SU-DHL-6 (cell line): ENCODE measurements around the gene OS9.

Source experiments
- H2AFZ ChIP-seq: fragments of 200-600 bp; sonication (generic); 2 replicates; pipeline ENCODE4 v1.6.1; 2014; ENCODE audit warnings: low read depth, mild to moderate bottlenecking, moderate library complexity, mixed read lengths, antibody characterized with exemption, low read length; ENCODE audit not compliant: severe bottlenecking
- H3F3A ChIP-seq: fragments of 200-600 bp; shearing (Covaris generic); 2 replicates; pipeline ENCODE4 v1.6.0; 2016; ENCODE audit warnings: antibody characterized with exemption, mild to moderate bottlenecking; ENCODE audit not compliant: insufficient read depth
- H3K27ac ChIP-seq: fragments of 200-600 bp; sonication (generic); 2 replicates; pipeline ENCODE4 v1.5.1; 2016; ENCODE audit warnings: low read depth, mild to moderate bottlenecking, low read length, moderate library complexity, mixed read lengths
- H3K27me3 ChIP-seq: fragments of 200-600 bp; sonication (generic), shearing (Covaris generic); 2 replicates; pipeline ENCODE4 v1.6.0; 2014; ENCODE audit warnings: mild to moderate bottlenecking, low read length
- H3K36me3 ChIP-seq: fragments of 200-600 bp; sonication (generic); 2 replicates; pipeline ENCODE4 v1.6.1; 2014; ENCODE audit warnings: mild to moderate bottlenecking, low read length, mixed read lengths
- H3K4me2 ChIP-seq: fragments of 300-600, 200-600 bp; shearing (Covaris generic), sonication (generic); 2 replicates; pipeline ENCODE4 v1.6.0; 2014; ENCODE audit warnings: low read length, low read depth, mild to moderate bottlenecking; ENCODE audit not compliant: poor library complexity, severe bottlenecking
- H3K4me3 ChIP-seq: fragments of 200-600 bp; sonication (generic); 2 replicates; pipeline ENCODE4 v1.5.1; 2014; ENCODE audit warnings: antibody characterized with exemption, low read length, mild to moderate bottlenecking, mixed read lengths; ENCODE audit not compliant: insufficient read depth, poor library complexity, severe bottlenecking
- H3K79me2 ChIP-seq: fragments of 200-600 bp; sonication (generic); 2 replicates; pipeline ENCODE4 v1.6.1; 2014; ENCODE audit warnings: mild to moderate bottlenecking, low read length, moderate library complexity; ENCODE audit not compliant: insufficient read depth
- H3K9ac ChIP-seq: fragments of 200-600 bp; sonication (generic); 2 replicates; pipeline ENCODE4 v1.7.0; 2014; ENCODE audit warnings: mild to moderate bottlenecking, low read length
- H3K9me2 ChIP-seq: fragments of 200-600 bp; sonication (generic); replicated peaks from 2 replicates; pipeline ENCODE4 v1.6.1; 2014; ENCODE audit warnings: low read length; ENCODE audit not compliant: insufficient read depth
- H3K9me3 ChIP-seq: fragments of 200-600 bp; sonication (generic); 2 replicates; pipeline ENCODE4 v1.6.1; 2014; ENCODE audit warnings: low read length, mixed read lengths; ENCODE audit not compliant: insufficient read depth
- H4K20me1 ChIP-seq: fragments of 200-600 bp; sonication (generic); 2 replicates; pipeline ENCODE4 v1.6.1; 2014; ENCODE audit warnings: low read depth, mild to moderate bottlenecking, antibody characterized with exemption, low read length, moderate library complexity, mixed read lengths
- CTCF ChIP-seq: fragments of 200-600 bp; sonication (generic); IDR thresholded peaks from one replicate; pipeline ENCODE4 v1.5.1; 2017; ENCODE audit warnings: antibody characterized with exemption, mild to moderate bottlenecking, low read length, moderate library complexity; ENCODE audit not compliant: insufficient read depth, poor library complexity, severe bottlenecking
- EZH2phosphoT487 ChIP-seq: fragments of 200-600 bp; sonication (generic), shearing (Covaris generic); conservative IDR thresholded peaks from 2 replicates; pipeline ENCODE4 v1.6.1; 2018; ENCODE audit warnings: mild to moderate bottlenecking, antibody characterized with exemption, low read length, moderate library complexity, mixed read lengths

The OS9 gene

GRCh38 chr12:57698414-57698813 lies 4.5 kb downstream of the OS9 start:
- Histone ChIP-seq H3F3A (no peaks in the 10 kb centered on the region), H2AFZ (no peak overlapping the region), H3K36me3 (peaks cover 24% of the 10 kb centered on the region), H3K27ac (no peak overlapping the region), H3K27me3 (no peaks in the 10 kb centered on the region), H3K4me3 (no peak overlapping the region), H3K9ac (no peak overlapping the region), H4K20me1 (no peaks in the 10 kb centered on the region), H3K9me2 (no peaks in the 10 kb centered on the region), H3K79me2 (peaks cover 16% of the 10 kb centered on the region), H3K9me3 (peaks cover 3% of the 10 kb centered on the region; the same call in 1 of the 2 replicates), H3K4me2 (no peak overlapping the region)
- no peak for TF ChIP-seq EZH2phosphoT487
- no peak for TF ChIP-seq CTCF

- Histone ChIP-seq H4K20me1 (no peaks in the 10 kb centered on the region), H2AFZ (no peak overlapping the region), H3K9me3 (peaks cover 10% of the 10 kb centered on the region), H3K36me3 (peaks cover 39% of the 10 kb centered on the region), H3K4me2 (no peak overlapping the region), H3K9ac (no peak overlapping the region), H3K27me3 (no peaks in the 10 kb centered on the region), H3K9me2 (no peaks in the 10 kb centered on the region), H3K4me3 (no peak overlapping the region), H3K79me2 (peaks cover 4% of the 10 kb centered on the region), H3F3A (no peaks in the 10 kb centered on the region; the same call in 1 of the 2 replicates), H3K27ac (no peak overlapping the region)
- TF ChIP-seq EZH2phosphoT487 = no peak
- TF ChIP-seq CTCF = no peak
Measured at GRCh38 chr12:57700317-57700716, 6.4 kb downstream of the OS9 start.

- H3K9me3 ChIP-seq = peaks cover 10% of the 10 kb centered on the region
- TF ChIP-seq CTCF (no peak), EZH2phosphoT487 (no peak)
- H3K79me2 ChIP-seq = no peaks in the 10 kb centered on the region; the same call in 1 of the 2 replicates
- no peak overlapping the region for H3K9ac ChIP-seq
- H3K27ac ChIP-seq = no peak overlapping the region
- H3K36me3 ChIP-seq = peaks cover 49% of the 10 kb centered on the region
- no peaks in the 10 kb centered on the region for H3K9me2 ChIP-seq
- H4K20me1 ChIP-seq = no peaks in the 10 kb centered on the region
- H3K27me3 ChIP-seq = no peaks in the 10 kb centered on the region
- no peak overlapping the region for H3K4me2 ChIP-seq
- H2AFZ ChIP-seq = no peak overlapping the region
- no peak overlapping the region for H3K4me3 ChIP-seq
- H3F3A ChIP-seq = peaks cover 9% of the 10 kb centered on the region
Measured at GRCh38 chr12:57707250-57707649, 13.3 kb downstream of the OS9 start.

GRCh38 chr12:57708296-57708695 lies 14.4 kb downstream of the OS9 start:
- Histone ChIP-seq H3K9me3 (peaks cover 8% of the 10 kb centered on the region), H3K36me3 (peaks cover 43% of the 10 kb centered on the region), H3K4me2 (no peak overlapping the region), H3F3A (peaks cover 9% of the 10 kb centered on the region), H2AFZ (no peak overlapping the region), H3K9me2 (no peaks in the 10 kb centered on the region), H3K27ac (no peak overlapping the region), H3K79me2 (no peaks in the 10 kb centered on the region), H4K20me1 (no peaks in the 10 kb centered on the region), H3K9ac (no peak overlapping the region), H3K27me3 (no peaks in the 10 kb centered on the region), H3K4me3 (no peak overlapping the region)
- no peak for TF ChIP-seq EZH2phosphoT487
- no peak for TF ChIP-seq CTCF
